Measurements from ENCODE around the gene SLC22A23. TPM values are rescaled to one million over a fixed set of nuclear protein-coding genes. Genes with fewer than 3 reads are reported as not detected.

The SLC22A23 gene
- total RNA-seq, 1 donor from 2014 or later = 19.2 TPM

- no peaks in the 10 kb centered on the region for H3K36me3 ChIP-seq
- H3K9me3 ChIP-seq = no peaks in the 10 kb centered on the region
- H3K27ac ChIP-seq = no peak overlapping the region
- DNase-seq (no peak), ATAC-seq (no peak)
- no peaks in the 10 kb centered on the region for H3K4me1 ChIP-seq
- no peaks in the 10 kb centered on the region for H3K27me3 ChIP-seq
- no peak for TF ChIP-seq CTCF (IDR thresholded peaks at IDR 0.05)
- no peak overlapping the region for H3K4me3 ChIP-seq
- intact Hi-C loops (cut with DNase I) = no loop called here
Measured at GRCh38 chr6:3304500-3305215, 152.2 kb downstream of the SLC22A23 start.

- DNase-seq (no peak), ATAC-seq (no peak)
- intact Hi-C loops (cut with DNase I) = no loop called here
- Histone ChIP-seq H3K27ac (no peak overlapping the region), H3K9me3 (no peaks in the 10 kb centered on the region), H3K36me3 (no peaks in the 10 kb centered on the region), H3K4me3 (no peak overlapping the region), H3K27me3 (no peaks in the 10 kb centered on the region), H3K4me1 (no peaks in the 10 kb centered on the region)
- TF ChIP-seq CTCF (IDR thresholded peaks at IDR 0.05) = no peak
Measured at GRCh38 chr6:3303795-3304411, 152.9 kb downstream of the SLC22A23 start.

GRCh38 chr6:3301506-3301905 is 155.3 kb downstream of the SLC22A23 start:
- DNase-seq (peak; percentile 21), ATAC-seq (no peak)
- no peak for TF ChIP-seq CTCF (IDR thresholded peaks at IDR 0.05)
- no peaks in the 10 kb centered on the region for H3K27me3 ChIP-seq
- no peaks in the 10 kb centered on the region for H3K36me3 ChIP-seq
- no peaks in the 10 kb centered on the region for H3K9me3 ChIP-seq
- H3K27ac ChIP-seq = no peak overlapping the region
- no peaks in the 10 kb centered on the region for H3K4me1 ChIP-seq
- intact Hi-C loops (cut with DNase I) = no loop called here
- no peak overlapping the region for H3K4me3 ChIP-seq

GRCh38 chr6:3299221-3299620 is 157.6 kb downstream of the SLC22A23 start:
- Histone ChIP-seq H3K36me3 (no peaks in the 10 kb centered on the region), H3K4me3 (no peak overlapping the region), H3K4me1 (no peaks in the 10 kb centered on the region), H3K27ac (no peak overlapping the region), H3K9me3 (no peaks in the 10 kb centered on the region), H3K27me3 (no peaks in the 10 kb centered on the region)
- intact Hi-C loops (cut with DNase I) = no loop called here
- no peak for ATAC-seq
- no peak for DNase-seq
- no peak for TF ChIP-seq CTCF (IDR thresholded peaks at IDR 0.05)

- Histone ChIP-seq H3K36me3 (no peaks in the 10 kb centered on the region), H3K4me1 (no peaks in the 10 kb centered on the region), H3K9me3 (no peaks in the 10 kb centered on the region), H3K27ac (no peak overlapping the region), H3K4me3 (no peak overlapping the region), H3K27me3 (no peaks in the 10 kb centered on the region)
- no peak for TF ChIP-seq CTCF (IDR thresholded peaks at IDR 0.05)
- peak; percentile 23 for DNase-seq
- intact Hi-C loops (cut with DNase I) = no loop called here
- no peak for ATAC-seq
Measured at GRCh38 chr6:3297909-3298308, 158.9 kb downstream of the SLC22A23 start.
